RWPE1 (cell line): ENCODE results near the gene PER2.
A peak's percentile ranks its signal among the peaks of the same experiment; 100 is the strongest.
"Not testable (repeated sequence)": the region's sequence is repeated elsewhere in the genome, so short reads cannot be mapped to it uniquely, and the experiment has no call there.

Source experiments
- CTCF ChIA-PET: fragments of 350-600 bp; sonication (Branson Sonifier 250); formaldehyde crosslinking; extraction: SDS; loops from one replicate; lab custom pipeline; 2021; lab: Yijun Ruan, JAX
- POLR2A ChIA-PET: fragments of 400-600 bp; formaldehyde crosslinking; extraction: SDS; loops from one replicate; lab custom pipeline; 2020; ENCODE audit warnings: antibody characterized with exemption; ENCODE audit not compliant: low non-redundant PET; lab: Yijun Ruan, JAX
- DNase-seq: peaks from one replicate; pipeline ENCODE4 v3.0.0; 2012; ENCODE audit warnings: low spot score
- H3K27ac ChIP-seq: fragments of 450-650 bp; 2 replicates; pipeline ENCODE4 v1.5.1; 2017
- TF ChIP-seq, protein P1 (sequence below): fragments of 450-650 bp; conservative IDR thresholded peaks from 2 replicates; pipeline ENCODE4 v1.5.1; 2017; ENCODE audit warnings: low read depth, mild to moderate bottlenecking

PER2 gene

DNA sequence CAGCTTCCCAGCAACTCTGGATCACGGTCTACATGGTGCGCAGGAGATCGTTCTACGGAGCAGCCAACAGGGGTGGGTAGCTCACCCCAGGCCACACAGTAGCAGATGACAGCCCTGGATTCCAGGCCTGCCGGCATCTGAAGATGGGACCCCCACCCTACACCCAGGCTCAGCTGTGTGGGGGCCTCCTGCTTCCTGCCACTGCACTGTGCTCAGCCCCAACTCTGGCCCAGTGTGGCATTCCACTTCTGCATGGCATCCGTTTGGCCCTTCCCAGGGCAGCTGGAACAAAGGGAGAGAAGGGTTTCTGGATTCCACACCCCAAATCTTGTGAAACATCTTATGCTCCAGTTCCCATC, 9.1 kb downstream of the PER2 start:
- TF ChIP-seq, protein P1, sequence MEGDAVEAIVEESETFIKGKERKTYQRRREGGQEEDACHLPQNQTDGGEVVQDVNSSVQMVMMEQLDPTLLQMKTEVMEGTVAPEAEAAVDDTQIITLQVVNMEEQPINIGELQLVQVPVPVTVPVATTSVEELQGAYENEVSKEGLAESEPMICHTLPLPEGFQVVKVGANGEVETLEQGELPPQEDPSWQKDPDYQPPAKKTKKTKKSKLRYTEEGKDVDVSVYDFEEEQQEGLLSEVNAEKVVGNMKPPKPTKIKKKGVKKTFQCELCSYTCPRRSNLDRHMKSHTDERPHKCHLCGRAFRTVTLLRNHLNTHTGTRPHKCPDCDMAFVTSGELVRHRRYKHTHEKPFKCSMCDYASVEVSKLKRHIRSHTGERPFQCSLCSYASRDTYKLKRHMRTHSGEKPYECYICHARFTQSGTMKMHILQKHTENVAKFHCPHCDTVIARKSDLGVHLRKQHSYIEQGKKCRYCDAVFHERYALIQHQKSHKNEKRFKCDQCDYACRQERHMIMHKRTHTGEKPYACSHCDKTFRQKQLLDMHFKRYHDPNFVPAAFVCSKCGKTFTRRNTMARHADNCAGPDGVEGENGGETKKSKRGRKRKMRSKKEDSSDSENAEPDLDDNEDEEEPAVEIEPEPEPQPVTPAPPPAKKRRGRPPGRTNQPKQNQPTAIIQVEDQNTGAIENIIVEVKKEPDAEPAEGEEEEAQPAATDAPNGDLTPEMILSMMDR, result no peak
- DNase-seq, result no peak
- CTCF ChIA-PET, result no interaction called here
- POLR2A ChIA-PET, result interaction anchor here (0.6 kb wide), 1 partner anchor 12 kb away, joined by 3 read pairs; no protein-coding TSS in a partner anchor
- peak overlapping the region; percentile 14; the same call in 1 of the 2 replicates for H3K27ac ChIP-seq

DNA sequence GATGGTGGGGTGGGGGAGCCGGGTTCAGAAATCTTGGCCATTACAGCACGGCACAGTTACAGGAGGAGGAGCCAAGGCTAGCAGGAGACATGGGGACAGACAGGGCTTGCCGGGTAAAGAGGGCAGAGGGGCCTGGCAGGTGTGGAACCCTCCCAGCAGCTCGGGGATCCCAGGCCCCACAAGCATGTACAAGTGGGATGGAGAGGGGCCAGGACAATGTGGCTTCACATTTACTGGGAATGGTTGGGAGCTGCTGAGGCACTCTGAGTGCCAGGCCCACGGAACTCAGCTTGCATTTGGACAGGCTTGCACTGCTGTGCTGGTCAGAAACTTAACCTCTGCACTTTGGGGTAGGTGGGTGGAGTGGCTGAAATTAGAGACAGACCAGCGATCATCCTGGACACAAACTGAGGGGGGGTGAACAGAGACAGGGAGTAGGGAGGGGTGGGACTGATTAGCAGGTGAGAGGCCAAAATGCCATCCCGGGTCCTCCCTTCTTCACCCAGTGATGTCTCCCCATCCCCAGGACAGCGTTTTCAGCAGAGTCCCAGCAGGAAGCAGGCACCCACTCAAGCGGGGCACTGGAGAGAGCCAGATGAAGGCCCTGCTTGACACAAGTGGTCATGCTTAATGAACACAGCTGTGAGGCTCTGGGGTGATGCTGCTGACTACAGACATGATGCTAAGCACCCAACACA, 9.6 kb downstream of the PER2 start:
- ChIA-PET CTCF (no interaction called here), POLR2A (interaction anchor here (0.6 kb wide), 1 partner anchor 11 kb away, joined by 3 read pairs; no protein-coding TSS in a partner anchor)
- DNase-seq, result no peak
- peak overlapping the region; percentile 14; the same call in 1 of the 2 replicates for H3K27ac ChIP-seq
- TF ChIP-seq, protein P1, result no peak

DNA sequence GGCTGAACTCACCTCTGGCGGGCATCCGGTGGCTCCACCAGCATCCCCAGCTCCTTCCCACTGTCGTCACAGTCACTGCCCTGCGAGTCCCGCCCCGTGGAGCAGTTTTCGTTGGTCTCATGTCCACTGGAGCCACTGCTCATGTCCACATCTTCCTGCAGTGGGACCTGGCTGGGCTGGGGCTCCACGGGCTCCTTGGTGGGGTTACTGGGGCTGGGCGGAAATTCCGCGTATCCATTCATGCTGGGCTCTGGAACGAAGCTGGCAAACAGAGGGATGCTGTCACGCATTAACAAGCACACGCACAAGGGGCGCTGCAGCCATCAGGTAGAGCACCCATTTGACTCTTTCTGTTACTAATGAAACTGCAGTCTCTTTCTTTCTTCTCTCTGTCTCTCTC, 10.7 kb downstream of the PER2 start:
- TF ChIP-seq, protein P1, result no peak
- no peak for DNase-seq
- ChIA-PET CTCF (interaction anchor here (0.7 kb wide), 1 partner anchor 62 kb away, joined by 3 read pairs; no protein-coding TSS in a partner anchor), POLR2A (no interaction called here)
- H3K27ac ChIP-seq, result peak overlapping the region; percentile 16

DNA sequence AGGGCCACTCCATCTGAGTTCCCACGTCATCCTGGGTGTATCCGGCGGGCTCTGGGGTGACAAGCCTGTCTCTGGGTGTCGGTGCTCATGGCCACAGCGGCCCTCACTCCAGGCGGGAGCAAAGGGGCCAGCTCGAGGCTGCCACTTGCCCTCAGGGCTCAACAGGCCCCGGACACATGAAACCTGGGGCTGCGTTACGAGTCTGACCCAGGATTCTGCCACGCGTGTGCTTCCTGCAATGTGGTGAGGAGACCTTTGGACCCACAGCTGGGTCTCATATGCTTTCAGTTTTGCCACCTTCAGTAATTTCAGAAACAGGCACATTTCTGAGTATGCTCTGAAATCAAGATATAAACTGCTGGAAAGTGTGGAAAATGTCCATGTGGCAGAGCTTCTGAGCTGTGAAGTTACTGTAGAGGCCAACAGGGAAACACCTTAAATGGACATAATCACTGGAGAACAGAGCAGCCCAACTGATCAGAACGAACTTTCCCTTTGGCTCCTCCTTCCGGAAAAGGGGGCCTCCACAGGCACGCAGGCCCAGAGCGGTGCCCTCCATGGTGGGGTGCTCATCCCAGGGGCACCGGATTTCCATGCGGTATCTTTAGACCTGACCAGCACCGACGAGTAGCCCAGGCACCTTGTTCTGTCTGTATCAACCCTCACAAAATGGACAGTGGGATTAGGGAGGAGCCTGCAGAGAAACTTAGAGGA, 14.1 kb downstream of the PER2 start:
- CTCF ChIA-PET, result interaction anchor here (0.6 to 0.8 kb wide), 2 partner anchors 11 to 32 kb away, joined by 3 read pairs; no protein-coding TSS in a partner anchor
- TF ChIP-seq, protein P1, result no peak
- POLR2A ChIA-PET, result interaction anchor here (0.6 kb wide), 1 partner anchor 265 kb away, joined by 3 read pairs; no protein-coding TSS in a partner anchor
- no peak for DNase-seq
- H3K27ac ChIP-seq, result peak overlapping the region; percentile 50

DNA sequence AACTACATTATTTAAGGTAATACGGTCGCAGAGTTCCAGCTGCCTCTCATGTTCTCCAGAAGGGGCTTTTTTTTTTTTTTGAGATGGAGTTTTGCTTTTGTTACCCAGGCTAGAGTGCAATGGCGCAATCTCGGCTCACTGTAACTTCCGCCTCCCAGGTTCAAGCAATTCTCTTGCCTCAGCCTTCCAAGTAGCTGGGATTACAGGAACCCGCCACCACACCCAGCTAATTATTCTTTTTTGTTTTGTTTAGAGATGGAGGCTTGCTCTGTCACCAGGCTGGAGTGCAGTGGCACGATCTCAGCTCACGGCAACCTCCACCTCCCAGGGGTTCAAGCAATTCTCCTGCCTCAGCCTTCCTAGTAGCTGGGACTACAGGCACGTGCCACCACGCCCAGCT, 15.0 kb downstream of the PER2 start:
- CTCF ChIA-PET, result interaction anchor here (1.0 kb wide), 1 partner anchor 10 kb away, joined by 4 read pairs; no protein-coding TSS in a partner anchor
- H3K27ac ChIP-seq, result peak overlapping the region; percentile 50
- POLR2A ChIA-PET, DNase-seq: not testable (repeated sequence)

DNA sequence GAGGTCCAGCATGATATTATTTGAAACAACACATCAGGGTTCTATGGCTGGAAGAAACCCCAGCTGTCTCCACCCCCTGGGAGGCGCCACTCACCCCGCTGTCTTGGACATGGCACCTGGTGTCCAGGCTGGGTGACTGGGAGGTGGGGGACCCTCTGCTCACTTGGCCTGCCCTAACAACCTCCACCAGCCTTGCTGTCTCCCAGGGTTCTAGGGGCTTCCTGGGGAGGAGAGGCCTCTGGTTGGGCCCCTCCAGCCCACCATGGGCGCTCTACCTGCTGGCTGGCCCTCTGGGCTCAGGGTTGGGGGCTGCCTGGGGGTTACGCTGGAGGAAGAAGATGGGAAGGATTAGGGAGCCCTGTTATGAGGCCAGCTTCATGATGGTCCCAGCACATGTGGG, 16.3 kb downstream of the PER2 start:
- TF ChIP-seq, protein P1, result no peak
- POLR2A ChIA-PET, result no interaction called here
- DNase-seq, result no peak
- CTCF ChIA-PET, result interaction anchor here (1.0 kb wide), 1 partner anchor 9 kb away, joined by 4 read pairs; no protein-coding TSS in a partner anchor
- H3K27ac ChIP-seq, result no peak overlapping the region; the same call in 1 of the 2 replicates

DNA sequence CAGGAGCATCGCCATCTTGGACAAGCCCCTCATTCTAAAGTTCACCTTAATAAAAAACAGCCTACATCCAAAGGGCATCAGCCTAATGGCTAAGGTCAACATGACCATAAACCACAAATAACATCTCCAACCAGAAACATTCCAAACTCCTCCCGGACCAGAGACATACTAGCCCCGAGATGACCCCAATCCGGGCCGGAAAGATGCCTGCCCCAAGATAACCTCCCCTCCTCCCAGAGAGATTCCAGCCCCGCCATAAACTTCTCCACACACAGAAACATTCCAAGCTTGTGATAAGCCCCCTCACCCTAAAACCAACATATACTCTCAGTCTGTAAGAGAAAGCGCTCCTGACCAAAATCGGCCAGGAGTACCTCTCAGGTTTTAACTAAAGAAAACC, 16.7 kb downstream of the PER2 start:
- DNase-seq, CTCF ChIA-PET: not testable (repeated sequence)
- H3K27ac ChIP-seq, result 0 out of 2 replicates have a peak overlapping the region, but pooled peaks have one; percentile 49

More for the DNA sequence above, 16.7 kb downstream of the PER2 start:
- POLR2A ChIA-PET, result not testable (repeated sequence)
